NCI-H187 (cell line): ENCODE measurements around the gene GALR1.

Experiments
- DNase-seq, 2 experiments: peaks; one replicate each; lab custom pipeline; 2025; lab: John Stamatoyannopoulos, UW

Gene GALR1

GRCh38 chr18:77321823-77322805 is 72.5 kb downstream of the GALR1 start:
- no peak for DNase-seq

GRCh38 chr18:77323640-77324299 is 74.1 kb downstream of the GALR1 start:
- no peak for DNase-seq
